Amygdala (tissue), 56 donors: Measurements from ENCODE around the gene TFRC.
"Not testable (repeated sequence)": the region's sequence is repeated elsewhere in the genome, so short reads cannot be mapped to it uniquely, and the experiment has no call there.

ENCODE experiments used
- DNase-seq, 56 donors: peaks; one replicate each; lab custom pipeline; 2025; lab: John Stamatoyannopoulos, UW

TFRC gene

GRCh38 chr3:196009456-196009855, 72.4 kb downstream of the TFRC start:
- DNase-seq: no peak

GRCh38 chr3:196008929-196009328, 73.0 kb downstream of the TFRC start:
- DNase-seq: no peak

GRCh38 chr3:196008387-196008786, 73.5 kb downstream of the TFRC start:
- no peak for DNase-seq

- DNase-seq: no peak
These were observed 74.0 kb downstream of the TFRC start for GRCh38 chr3:196007744-196008335.

- DNase-seq: not testable (repeated sequence)
These were observed 76.6 kb downstream of the TFRC start for GRCh38 chr3:196005338-196005737.

- not testable (repeated sequence) for DNase-seq
These were observed 77.4 kb downstream of the TFRC start for GRCh38 chr3:196004359-196005052.

- DNase-seq: no peak
These were observed 78.3 kb downstream of the TFRC start for GRCh38 chr3:196003611-196004010.

GRCh38 chr3:196002721-196003120, 79.2 kb downstream of the TFRC start:
- DNase-seq: not testable (repeated sequence)

- DNase-seq: not testable (repeated sequence)
These were observed 80.7 kb downstream of the TFRC start for GRCh38 chr3:196001240-196001639.

- not testable (repeated sequence) for DNase-seq
These were observed 81.4 kb downstream of the TFRC start for GRCh38 chr3:196000360-196000950.

GRCh38 chr3:195999896-196000295, 82.0 kb downstream of the TFRC start:
- no peak for DNase-seq
